HL-60 (cell line): ENCODE data around the gene GRIK1.

Experiments
- CTCF ChIP-seq: IDR thresholded peaks from one replicate; pipeline ENCODE4 v1.5.1; 2011; ENCODE audit warnings: low read length, control low read depth, inconsistent platforms; ENCODE audit not compliant: insufficient read depth
- GABPA ChIP-seq: IDR thresholded peaks from 2 replicates; pipeline ENCODE4 v1.6.1; 2012; ENCODE audit warnings: low read depth
- POLR2AphosphoS5 ChIP-seq: IDR thresholded peaks from 2 replicates; pipeline ENCODE4 v1.6.1; 2012; ENCODE audit warnings: low read depth
- SPI1 ChIP-seq: IDR thresholded peaks from 2 replicates; pipeline ENCODE4 v1.6.1; 2012; ENCODE audit warnings: low read depth, mild to moderate bottlenecking, borderline replicate concordance
- TF ChIP-seq, protein P1 (sequence below): IDR thresholded peaks from 2 replicates; pipeline ENCODE4 v1.6.1; 2012; ENCODE audit warnings: low read depth; ENCODE audit not compliant: insufficient replicate concordance

DNA sequence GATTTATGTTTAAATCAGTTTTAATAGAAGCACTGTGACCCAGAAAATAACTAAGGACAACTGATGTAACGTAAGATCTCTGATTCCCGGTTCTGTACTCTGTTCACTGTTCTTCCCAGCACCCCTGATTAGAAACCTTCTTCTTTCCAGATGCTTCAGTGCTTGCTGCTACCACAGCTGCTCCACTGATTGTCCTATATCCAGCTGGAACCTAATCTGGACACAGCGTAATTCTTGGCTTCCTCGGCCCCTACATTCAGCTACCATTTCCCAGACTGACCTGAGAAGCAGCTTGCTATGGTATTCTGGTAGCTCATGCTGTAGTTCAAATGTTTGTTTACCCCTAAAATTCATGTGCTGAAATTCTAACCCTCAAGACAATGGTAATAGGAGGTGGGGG lies 302.7 kb downstream of the GRIK1 start:
- TF ChIP-seq CTCF (no peak), POLR2AphosphoS5 (no peak), GABPA (no peak), SPI1 (no peak)
- TF ChIP-seq, protein P1, sequence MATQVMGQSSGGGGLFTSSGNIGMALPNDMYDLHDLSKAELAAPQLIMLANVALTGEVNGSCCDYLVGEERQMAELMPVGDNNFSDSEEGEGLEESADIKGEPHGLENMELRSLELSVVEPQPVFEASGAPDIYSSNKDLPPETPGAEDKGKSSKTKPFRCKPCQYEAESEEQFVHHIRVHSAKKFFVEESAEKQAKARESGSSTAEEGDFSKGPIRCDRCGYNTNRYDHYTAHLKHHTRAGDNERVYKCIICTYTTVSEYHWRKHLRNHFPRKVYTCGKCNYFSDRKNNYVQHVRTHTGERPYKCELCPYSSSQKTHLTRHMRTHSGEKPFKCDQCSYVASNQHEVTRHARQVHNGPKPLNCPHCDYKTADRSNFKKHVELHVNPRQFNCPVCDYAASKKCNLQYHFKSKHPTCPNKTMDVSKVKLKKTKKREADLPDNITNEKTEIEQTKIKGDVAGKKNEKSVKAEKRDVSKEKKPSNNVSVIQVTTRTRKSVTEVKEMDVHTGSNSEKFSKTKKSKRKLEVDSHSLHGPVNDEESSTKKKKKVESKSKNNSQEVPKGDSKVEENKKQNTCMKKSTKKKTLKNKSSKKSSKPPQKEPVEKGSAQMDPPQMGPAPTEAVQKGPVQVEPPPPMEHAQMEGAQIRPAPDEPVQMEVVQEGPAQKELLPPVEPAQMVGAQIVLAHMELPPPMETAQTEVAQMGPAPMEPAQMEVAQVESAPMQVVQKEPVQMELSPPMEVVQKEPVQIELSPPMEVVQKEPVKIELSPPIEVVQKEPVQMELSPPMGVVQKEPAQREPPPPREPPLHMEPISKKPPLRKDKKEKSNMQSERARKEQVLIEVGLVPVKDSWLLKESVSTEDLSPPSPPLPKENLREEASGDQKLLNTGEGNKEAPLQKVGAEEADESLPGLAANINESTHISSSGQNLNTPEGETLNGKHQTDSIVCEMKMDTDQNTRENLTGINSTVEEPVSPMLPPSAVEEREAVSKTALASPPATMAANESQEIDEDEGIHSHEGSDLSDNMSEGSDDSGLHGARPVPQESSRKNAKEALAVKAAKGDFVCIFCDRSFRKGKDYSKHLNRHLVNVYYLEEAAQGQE: no peak
